GM06990 (cell line): ENCODE results near the gene NCAM1.

ENCODE experiments used
- DNase-seq: peaks from one replicate; pipeline ENCODE4 v3.0.0-alpha.2; 2011; ENCODE audit not compliant: insufficient read length; ENCODE audit errors: extremely low read depth
- H3K27me3 ChIP-seq: replicated peaks from 2 replicates; pipeline ENCODE4 v1.6.0; 2011; ENCODE audit warnings: low read length; ENCODE audit not compliant: control insufficient read depth, insufficient read depth
- H3K36me3 ChIP-seq: 2 replicates; pipeline ENCODE4 v1.5.1; 2011; ENCODE audit warnings: low read length; ENCODE audit not compliant: control insufficient read depth, insufficient read depth
- H3K4me3 ChIP-seq: replicated peaks from 2 replicates; pipeline ENCODE4 v1.5.1; 2011; ENCODE audit warnings: low read depth, mild to moderate bottlenecking, control low read depth, low read length
- CTCF ChIP-seq: IDR thresholded peaks from 2 replicates; pipeline ENCODE4 v1.5.1; 2011; ENCODE audit warnings: low read length, control low read depth, mild to moderate bottlenecking, inconsistent platforms; ENCODE audit not compliant: insufficient read depth, poor library complexity, severe bottlenecking

The NCAM1 gene

DNA sequence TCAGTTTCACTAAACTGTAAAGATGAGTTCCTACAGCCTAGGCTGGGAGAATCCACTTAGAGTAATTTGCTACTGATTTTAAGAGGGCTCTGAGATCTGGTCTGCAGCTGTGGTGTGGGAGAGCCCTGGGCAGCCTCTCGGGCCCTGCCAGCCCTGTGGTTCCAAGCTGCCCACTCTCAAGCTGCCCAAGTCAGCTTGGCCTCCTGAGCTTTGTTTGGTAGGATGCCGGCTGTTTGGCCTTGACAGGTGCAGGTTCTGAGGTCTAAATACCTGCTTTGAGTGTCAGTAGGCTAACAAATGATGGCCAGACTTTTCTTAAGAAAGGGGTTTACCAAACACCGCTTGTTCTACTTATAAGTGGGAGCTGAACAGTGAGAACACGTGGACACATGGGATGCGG, 219.9 kb downstream of the NCAM1 start:
- TF ChIP-seq CTCF = no peak
- DNase-seq = no peak
- Histone ChIP-seq H3K36me3 (no peaks in the 10 kb centered on the region), H3K27me3 (peaks cover 2% of the 10 kb centered on the region), H3K4me3 (no peak overlapping the region)

GRCh38 chr11:113182288-113182687, 221.1 kb downstream of the NCAM1 start:
- DNase-seq = no peak
- no peak overlapping the region for H3K4me3 ChIP-seq
- no peaks in the 10 kb centered on the region for H3K36me3 ChIP-seq
- peaks cover 2% of the 10 kb centered on the region for H3K27me3 ChIP-seq
- TF ChIP-seq CTCF = no peak

GRCh38 chr11:113184498-113184897, 223.3 kb downstream of the NCAM1 start:
- H3K36me3 ChIP-seq = no peaks in the 10 kb centered on the region
- no peak for TF ChIP-seq CTCF
- H3K4me3 ChIP-seq = no peak overlapping the region
- DNase-seq = no peak
- H3K27me3 ChIP-seq = peaks cover 2% of the 10 kb centered on the region

- TF ChIP-seq CTCF = no peak
- no peak overlapping the region for H3K4me3 ChIP-seq
- no peak for DNase-seq
- H3K27me3 ChIP-seq = no peaks in the 10 kb centered on the region; the same call in 1 of the 2 replicates
- no peaks in the 10 kb centered on the region for H3K36me3 ChIP-seq
These were observed 227.2 kb downstream of the NCAM1 start for GRCh38 chr11:113188371-113188834.

- Histone ChIP-seq H3K27me3 (no peaks in the 10 kb centered on the region; the same call in 1 of the 2 replicates), H3K4me3 (no peak overlapping the region), H3K36me3 (no peaks in the 10 kb centered on the region)
- TF ChIP-seq CTCF = no peak
- DNase-seq = no peak
These were observed 228.9 kb downstream of the NCAM1 start for GRCh38 chr11:113189909-113190667.
